ENCODE data around the gene DIP2B.

DNA sequence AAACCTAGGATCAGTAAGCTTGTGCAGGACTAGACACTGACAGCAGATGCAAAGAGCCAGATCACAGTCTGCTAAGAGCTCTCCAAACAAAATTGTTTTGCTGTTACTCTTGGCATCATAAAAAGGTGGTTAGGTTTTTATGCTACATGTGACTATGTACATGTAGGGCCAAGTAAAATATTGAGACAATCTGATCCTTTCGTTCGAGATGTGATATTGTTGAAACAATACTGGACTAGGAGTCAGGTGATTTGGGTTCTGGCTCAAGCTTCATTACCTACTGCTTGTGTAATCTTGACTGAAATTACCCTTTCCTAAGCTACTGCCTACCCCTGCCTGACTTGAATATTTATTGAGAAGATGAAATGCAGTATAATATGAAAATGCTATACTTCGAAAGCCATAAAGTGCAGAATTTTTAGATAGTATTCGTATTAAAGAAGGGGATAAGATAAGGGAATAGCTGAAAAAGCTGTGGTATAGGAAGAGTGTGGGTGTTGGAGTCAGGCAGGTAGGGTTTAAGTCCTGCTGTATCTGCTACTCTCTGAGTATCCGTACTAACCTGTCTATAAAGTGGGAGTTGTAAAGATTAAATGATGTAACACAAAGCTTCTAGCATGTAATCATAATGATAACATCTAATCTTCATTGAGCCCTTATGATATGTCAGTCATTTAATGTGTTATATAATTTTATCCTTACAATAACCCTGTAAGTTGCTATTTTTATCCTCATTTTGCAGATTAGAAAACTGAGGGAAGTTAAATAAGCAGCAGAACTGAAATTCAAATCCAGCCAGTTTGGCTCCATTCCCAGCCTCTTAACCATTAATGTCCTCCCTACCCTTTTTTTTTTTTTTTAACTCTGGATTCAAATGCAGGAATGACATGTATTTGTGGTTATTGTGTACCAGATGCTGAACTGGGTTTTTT is 220.5 kb downstream of the DIP2B start:
- no peak for TF ChIP-seq ZNF384 (IDR thresholded peaks at IDR 0.05)
- TF ChIP-seq SP1 (IDR thresholded peaks at IDR 0.05) = no peak
- TF ChIP-seq HDGF (IDR thresholded peaks at IDR 0.05; ENCODE audit: borderline replicate concordance) = no peak
- TF ChIP-seq, protein P1, sequence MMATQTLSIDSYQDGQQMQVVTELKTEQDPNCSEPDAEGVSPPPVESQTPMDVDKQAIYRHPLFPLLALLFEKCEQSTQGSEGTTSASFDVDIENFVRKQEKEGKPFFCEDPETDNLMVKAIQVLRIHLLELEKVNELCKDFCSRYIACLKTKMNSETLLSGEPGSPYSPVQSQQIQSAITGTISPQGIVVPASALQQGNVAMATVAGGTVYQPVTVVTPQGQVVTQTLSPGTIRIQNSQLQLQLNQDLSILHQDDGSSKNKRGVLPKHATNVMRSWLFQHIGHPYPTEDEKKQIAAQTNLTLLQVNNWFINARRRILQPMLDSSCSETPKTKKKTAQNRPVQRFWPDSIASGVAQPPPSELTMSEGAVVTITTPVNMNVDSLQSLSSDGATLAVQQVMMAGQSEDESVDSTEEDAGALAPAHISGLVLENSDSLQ (IDR thresholded peaks at IDR 0.05) = no peak
- TF ChIP-seq BHLHE40 (IDR thresholded peaks at IDR 0.05; ENCODE audit: borderline replicate concordance) = no peak

Measured in HEK293T (cell line).